ENCODE data around the gene CACNB2. TPM values are rescaled to one million over a fixed set of nuclear protein-coding genes. Genes with fewer than 3 reads are reported as not detected.

CACNB2 gene
- total RNA-seq, 1 donor from 2014 or later, result 3.5 TPM

GRCh38 chr10:18399158-18399557 is 258.9 kb downstream of the CACNB2 start:
- TF ChIP-seq EZH2phosphoT487 (IDR thresholded peaks at IDR 0.05) (no peak), EZH2 (IDR thresholded peaks at IDR 0.05) (no peak), CTCF (IDR thresholded peaks at IDR 0.05) (no peak)
- Histone ChIP-seq H3K79me2 (ENCODE audit: low read depth) (no peaks in the 10 kb centered on the region), H4K20me1 (ENCODE audit: low read depth) (no peaks in the 10 kb centered on the region), H3K4me3 (no peak overlapping the region), H3K27me3 (peaks cover 33% of the 10 kb centered on the region), H3K27ac (no peak overlapping the region), H3K4me2 (no peak overlapping the region), H2AFZ (replicated peaks) (no peak overlapping the region), H3K9ac (no peak overlapping the region), H3K9me3 (ENCODE audit: low read depth) (no peaks in the 10 kb centered on the region), H3K36me3 (no peaks in the 10 kb centered on the region), H3F3A (ENCODE audit: low read depth) (no peaks in the 10 kb centered on the region), H3K4me1 (peaks cover 7% of the 10 kb centered on the region)
- Mint-ChIP-seq H3K4me3 (no peak overlapping the region), H3K27ac (no peak overlapping the region), H3K36me3 (no peaks in the 10 kb centered on the region), H3K9me3 (no peaks in the 10 kb centered on the region), H3K4me1 (peaks cover 12% of the 10 kb centered on the region), H3K27me3 (ENCODE audit: insufficient read depth, low read depth) (peaks cover 6% of the 10 kb centered on the region)
- no peak for DNase-seq (ENCODE audit: low spot score)

GRCh38 chr10:18400201-18400905 is 260.1 kb downstream of the CACNB2 start:
- Mint-ChIP-seq H3K4me3 (peak overlapping the region; percentile 87), H3K36me3 (no peaks in the 10 kb centered on the region), H3K4me1 (peaks cover 12% of the 10 kb centered on the region), H3K27me3 (ENCODE audit: insufficient read depth, low read depth) (peaks cover 6% of the 10 kb centered on the region), H3K9me3 (no peaks in the 10 kb centered on the region), H3K27ac (no peak overlapping the region)
- H3K79me2 ChIP-seq (ENCODE audit: low read depth), result no peaks in the 10 kb centered on the region
- peak overlapping the region; percentile 83 for H2AFZ ChIP-seq (replicated peaks)
- H3K9me3 ChIP-seq (ENCODE audit: low read depth), result no peaks in the 10 kb centered on the region
- peak overlapping the region; percentile 40 for H3K9ac ChIP-seq
- peak; percentile 44 for DNase-seq (ENCODE audit: low spot score)
- peaks cover 7% of the 10 kb centered on the region for H3K4me1 ChIP-seq
- no peaks in the 10 kb centered on the region for H4K20me1 ChIP-seq (ENCODE audit: low read depth)
- H3K27ac ChIP-seq, result no peak overlapping the region
- peak overlapping the region; percentile 70 for H3K4me3 ChIP-seq
- peaks cover 33% of the 10 kb centered on the region for H3K27me3 ChIP-seq
- TF ChIP-seq EZH2 (IDR thresholded peaks at IDR 0.05) (no peak), EZH2phosphoT487 (IDR thresholded peaks at IDR 0.05) (no peak), CTCF (IDR thresholded peaks at IDR 0.05) (no peak)
- no peaks in the 10 kb centered on the region for H3K36me3 ChIP-seq
- H3K4me2 ChIP-seq, result peak overlapping the region; percentile 98
- H3F3A ChIP-seq (ENCODE audit: low read depth), result no peaks in the 10 kb centered on the region

- Mint-ChIP-seq H3K36me3 (no peaks in the 10 kb centered on the region), H3K27me3 (ENCODE audit: insufficient read depth, low read depth) (peaks cover 6% of the 10 kb centered on the region), H3K4me1 (peaks cover 12% of the 10 kb centered on the region), H3K27ac (no peak overlapping the region), H3K9me3 (no peaks in the 10 kb centered on the region), H3K4me3 (peak overlapping the region; percentile 87)
- Histone ChIP-seq H3K36me3 (no peaks in the 10 kb centered on the region), H3K4me2 (peak overlapping the region; percentile 98), H3K4me3 (peak overlapping the region; percentile 70), H3K27me3 (peaks cover 33% of the 10 kb centered on the region), H3K4me1 (peaks cover 7% of the 10 kb centered on the region), H3K9ac (peak overlapping the region; percentile 40), H2AFZ (replicated peaks) (peak overlapping the region; percentile 83), H3K79me2 (ENCODE audit: low read depth) (no peaks in the 10 kb centered on the region), H3K27ac (no peak overlapping the region), H3F3A (ENCODE audit: low read depth) (no peaks in the 10 kb centered on the region), H4K20me1 (ENCODE audit: low read depth) (no peaks in the 10 kb centered on the region), H3K9me3 (ENCODE audit: low read depth) (no peaks in the 10 kb centered on the region)
- TF ChIP-seq EZH2 (IDR thresholded peaks at IDR 0.05) (peak; percentile 30), CTCF (IDR thresholded peaks at IDR 0.05) (no peak)
- peak; percentile 59 for DNase-seq (ENCODE audit: low spot score)
Measured at GRCh38 chr10:18400906-18401245, 260.7 kb downstream of the CACNB2 start.

Measured in neural progenitor cell (in vitro differentiated cells).